B cell (primary cell): Measurements from ENCODE around the gene NDUFB6. TPM values are rescaled to one million over a fixed set of nuclear protein-coding genes. Genes with fewer than 3 reads are reported as not detected.

Experiments
- ATAC-seq: fragments of 200-7000 bp; cut with Tn5 transposase; one replicate; pipeline ENCODE4 v1.10.0; 2021; ENCODE audit warnings: low read depth, mild to moderate bottlenecking, moderate number of reproducible peaks, moderate library complexity
- CTCF ChIA-PET: fragments of 350-600 bp; sonication (Branson Sonifier 250); formaldehyde crosslinking; loops from one replicate; lab custom pipeline; 2021; ENCODE audit warnings: antibody characterized with exemption, inconsistent platforms; lab: Charles Lee
- POLR2A ChIA-PET: fragments of 350-600 bp; sonication (Branson Sonifier 250); formaldehyde crosslinking; loops from one replicate; lab custom pipeline; 2021; ENCODE audit warnings: antibody characterized with exemption; lab: Charles Lee
- DNase-seq: peaks from one replicate; pipeline ENCODE4 v3.0.0; 2013
- H2AFZ ChIP-seq: 2 replicates; pipeline ENCODE4 v1.6.1; 2012; ENCODE audit warnings: mild to moderate bottlenecking, low read depth, low read length; ENCODE audit not compliant: insufficient read depth, poor library complexity, severe bottlenecking
- H3K27ac ChIP-seq, 2 donors: 1 replicate in 1 of 2; 2 replicates in 1 of 2; pipeline ENCODE4 v1.5.1; 2012 to 2013; ENCODE audit warnings: low read length in 2 of 2, mild to moderate bottlenecking in 2 of 2, moderate library complexity in 1 of 2
- H3K27me3 ChIP-seq, 4 experiments: fragments of 200-600 bp in 1 of 4; sonication (generic) in 1 of 4; replicated peaks in 1 of 4; 1 replicate in 2 of 4; 2 replicates in 2 of 4; pipeline versions ENCODE4 v1.6.1 to v1.7.0; 2013 to 2016; ENCODE audit warnings: low read length in 3 of 4, mild to moderate bottlenecking in 2 of 4, mixed read lengths in 1 of 4, moderate library complexity in 1 of 4; ENCODE audit not compliant: insufficient read depth in 4 of 4, control insufficient read depth in 3 of 4; ENCODE audit errors: control extremely low read depth in 1 of 4
- H3K36me3 ChIP-seq, 2 experiments: replicated peaks in 1 of 2; 1 replicate in 1 of 2; 2 replicates in 1 of 2; pipeline versions ENCODE4 v1.6.1 to v1.7.1; 2013; ENCODE audit warnings: low read length in 1 of 2; ENCODE audit not compliant: insufficient read depth in 2 of 2, control insufficient read depth in 1 of 2; ENCODE audit errors: control extremely low read depth in 1 of 2, extremely low read depth in 1 of 2
- H3K4me1 ChIP-seq, 2 donors: fragments of 200-600 bp in 1 of 2; sonication (generic) in 1 of 2; 1 replicate in 1 of 2; 2 replicates in 1 of 2; pipeline versions ENCODE4 v1.5.1 to v1.6.1; 2013 to 2017; ENCODE audit warnings: low read length in 2 of 2; ENCODE audit not compliant: control insufficient read depth in 2 of 2, insufficient read depth in 2 of 2
- H3K4me2 ChIP-seq: replicated peaks from 2 replicates; pipeline ENCODE3; 2012; ENCODE audit warnings: mild to moderate bottlenecking, low read depth, low read length; ENCODE audit not compliant: poor library complexity, severe bottlenecking
- H3K4me3 ChIP-seq, 5 experiments: fragments of 200-600 bp in 1 of 5; sonication (generic) in 1 of 5; 1 replicate in 3 of 5; 2 replicates in 2 of 5; pipeline versions ENCODE4 v1.5.1 to v1.7.0; 2011 to 2016; ENCODE audit warnings: low read length in 4 of 5, mild to moderate bottlenecking in 4 of 5, low read depth in 2 of 5, control low read depth in 1 of 5, moderate library complexity in 1 of 5; ENCODE audit not compliant: insufficient read depth in 1 of 5; ENCODE audit errors: control extremely low read depth in 1 of 5, extremely low read depth in 1 of 5
- H3K79me2 ChIP-seq: fragments of 200-600 bp; sonication (generic); one replicate; pipeline ENCODE4 v1.6.0; 2016; ENCODE audit warnings: low read length; ENCODE audit not compliant: control insufficient read depth, insufficient read depth
- H3K9ac ChIP-seq: fragments of 200-600 bp; sonication (generic); 2 replicates; pipeline ENCODE4 v1.6.1; 2017; ENCODE audit warnings: mild to moderate bottlenecking, low read length, moderate library complexity
- H3K9me3 ChIP-seq, 3 donors: one replicate each; pipeline versions ENCODE4 v1.6.1 to v1.7.1; 2013; ENCODE audit warnings: low read length in 2 of 3; ENCODE audit not compliant: control insufficient read depth in 2 of 3, insufficient read depth in 1 of 3; ENCODE audit errors: control extremely low read depth in 1 of 3
- H4K20me1 ChIP-seq: 2 replicates; pipeline ENCODE4 v1.6.0; 2012; ENCODE audit warnings: mild to moderate bottlenecking, low read length; ENCODE audit not compliant: insufficient read depth, control insufficient read depth, poor library complexity, severe bottlenecking
- H3K27ac Mint-ChIP-seq: one replicate; pipeline ENCODE4 v1.8.0; 2021; ENCODE audit warnings: mixed read lengths
- H3K27me3 Mint-ChIP-seq: one replicate; pipeline ENCODE4 v1.8.0; 2021; ENCODE audit warnings: mixed read lengths
- H3K4me1 Mint-ChIP-seq: one replicate; pipeline ENCODE4 v1.8.0; 2021; ENCODE audit warnings: mixed read lengths
- H3K4me3 Mint-ChIP-seq: one replicate; pipeline ENCODE4 v1.8.0; 2021; ENCODE audit warnings: mixed read lengths
- H3K9me3 Mint-ChIP-seq: one replicate; pipeline ENCODE4 v1.8.0; 2022; ENCODE audit warnings: mixed read lengths; ENCODE audit not compliant: insufficient read depth
- EZH2 ChIP-seq: IDR thresholded peaks from 2 replicates; pipeline ENCODE4 v1.6.1; 2012; ENCODE audit warnings: borderline replicate concordance, low read depth, mild to moderate bottlenecking, moderate library complexity, low read length; ENCODE audit not compliant: insufficient read depth, poor library complexity, severe bottlenecking
- WGBS: methylation state at CpG from one replicate; pipeline ENCODE4 v1.1.5; 2013; ENCODE audit warnings: missing lambda C conversion rate; ENCODE audit not compliant: insufficient coverage; 5-methylcytosine and 5-hydroxymethylcytosine counted together
- intact Hi-C: fragments of 100-400 bp; cut with micrococcal nuclease; formaldehyde crosslinking; loops from one replicate; pipeline ENCODE4 v1.10.0; 2022
- polyA plus RNA-seq: library from polyadenylated mRNA; depleted of rRNA; stranded (reverse); fragments of >200 nt; gene quantifications from 2 replicates; pipeline ENCODE4 v1.2.3, GENCODE V29; 2012
- total RNA-seq, 2 donors: library from RNA; stranded (reverse); fragments of 120-200 nt in 1 of 2; gene quantifications; 1 replicate in 1 of 2; 2 replicates in 1 of 2; pipeline versions ENCODE4 v1.2.3 to v1.2.4, GENCODE V29; 2013 to 2022
- TF ChIP-seq, protein P1 (sequence below): fragments of 200-600 bp; IDR thresholded peaks from one replicate; pipeline ENCODE4 v1.8.0; 2022; ENCODE audit warnings: antibody characterized with exemption, mild to moderate bottlenecking

Gene NDUFB6
- total and polyA plus RNA-seq, 2 donors (not counting 1 experiment from before 2014, with no cell fraction given): 7.4 to 13.6 TPM

DNA sequence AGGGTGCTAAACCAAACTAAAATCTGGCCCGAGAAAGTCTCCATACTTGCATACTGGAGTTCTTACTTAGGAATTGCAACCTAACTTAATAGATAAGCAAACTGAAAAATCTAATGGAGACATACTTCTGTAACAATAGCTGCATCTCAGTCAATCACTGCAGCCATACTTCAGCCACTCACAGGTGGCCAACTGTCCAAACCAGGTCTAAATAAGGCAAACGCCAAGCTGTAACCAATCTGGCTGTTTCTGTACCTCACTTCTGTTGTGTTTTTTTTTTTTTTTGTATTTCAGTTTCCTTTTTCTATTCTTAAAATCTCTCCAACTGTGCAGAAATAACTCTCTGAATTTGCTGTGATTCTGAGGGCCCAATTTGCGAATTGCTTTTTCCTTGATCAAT lies 4.4 kb upstream of the NDUFB6 start:
- no peak for ATAC-seq
- no peaks in the 10 kb centered on the region for H4K20me1 ChIP-seq
- H2AFZ ChIP-seq: no peak overlapping the region
- peaks cover 4% of the 10 kb centered on the region for H3K79me2 ChIP-seq
- ChIA-PET POLR2A (no interaction called here), CTCF (interaction anchor here (0.7 to 15.2 kb wide), 6 partner anchors 8 to 392 kb away, joined by 4 to 522 read pairs (median 24); partner anchors contain the start of genes ACO1, SMIM27 and TOPORS)
- Mint-ChIP-seq H3K9me3 (no peaks in the 10 kb centered on the region), H3K27ac (no peak overlapping the region), H3K4me1 (peaks cover 10% of the 10 kb centered on the region), H3K4me3 (no peak overlapping the region), H3K27me3 (peaks cover 31% of the 10 kb centered on the region)
- no peaks in the 10 kb centered on the region for H3K9me3 ChIP-seq
- H3K4me2 ChIP-seq: no peak overlapping the region
- intact Hi-C loops: loop anchor here (5.0 kb wide), 1 partner anchor 35 kb away; no protein-coding TSS in a partner anchor
- TF ChIP-seq, protein P1, sequence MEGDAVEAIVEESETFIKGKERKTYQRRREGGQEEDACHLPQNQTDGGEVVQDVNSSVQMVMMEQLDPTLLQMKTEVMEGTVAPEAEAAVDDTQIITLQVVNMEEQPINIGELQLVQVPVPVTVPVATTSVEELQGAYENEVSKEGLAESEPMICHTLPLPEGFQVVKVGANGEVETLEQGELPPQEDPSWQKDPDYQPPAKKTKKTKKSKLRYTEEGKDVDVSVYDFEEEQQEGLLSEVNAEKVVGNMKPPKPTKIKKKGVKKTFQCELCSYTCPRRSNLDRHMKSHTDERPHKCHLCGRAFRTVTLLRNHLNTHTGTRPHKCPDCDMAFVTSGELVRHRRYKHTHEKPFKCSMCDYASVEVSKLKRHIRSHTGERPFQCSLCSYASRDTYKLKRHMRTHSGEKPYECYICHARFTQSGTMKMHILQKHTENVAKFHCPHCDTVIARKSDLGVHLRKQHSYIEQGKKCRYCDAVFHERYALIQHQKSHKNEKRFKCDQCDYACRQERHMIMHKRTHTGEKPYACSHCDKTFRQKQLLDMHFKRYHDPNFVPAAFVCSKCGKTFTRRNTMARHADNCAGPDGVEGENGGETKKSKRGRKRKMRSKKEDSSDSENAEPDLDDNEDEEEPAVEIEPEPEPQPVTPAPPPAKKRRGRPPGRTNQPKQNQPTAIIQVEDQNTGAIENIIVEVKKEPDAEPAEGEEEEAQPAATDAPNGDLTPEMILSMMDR: no peak
- TF ChIP-seq EZH2: no peak
- peaks cover 6 to 10% of the 10 kb centered on the region in 2 donors for H3K4me1 ChIP-seq
- DNase-seq: no peak
- no peak overlapping the region for H3K9ac ChIP-seq
- H3K4me3 ChIP-seq: no peak overlapping the region
- H3K27ac ChIP-seq: no peak overlapping the region
- H3K36me3 ChIP-seq: no peaks in the 10 kb centered on the region
- WGBS: no CpG with 5 or more reads among the region's 3 CpGs
- H3K27me3 ChIP-seq: peaks cover 0 to 9% (median 4%) of the 10 kb centered on the region in 4 experiments

DNA sequence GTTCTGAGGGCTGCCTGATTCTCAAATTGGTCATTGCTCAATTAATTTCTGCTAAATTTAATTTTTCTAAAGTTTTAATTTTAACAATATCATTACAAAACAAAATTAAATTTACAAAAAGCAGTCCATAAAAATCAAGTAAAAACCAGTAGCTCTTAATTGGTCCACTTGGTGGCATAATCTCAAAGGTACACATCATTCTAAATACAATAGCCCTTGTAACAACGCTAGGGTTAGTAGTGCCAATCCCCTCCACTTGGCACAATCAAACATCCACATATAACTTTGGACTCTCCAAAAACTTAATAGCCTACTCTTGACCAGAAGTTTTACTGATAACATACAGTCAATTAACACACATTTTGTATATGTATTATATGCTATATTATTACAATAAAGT lies 1.9 kb upstream of the NDUFB6 start:
- H3K79me2 ChIP-seq: peaks cover 26% of the 10 kb centered on the region
- Mint-ChIP-seq H3K9me3 (no peaks in the 10 kb centered on the region), H3K27ac (no peak overlapping the region), H3K4me1 (peaks cover 25% of the 10 kb centered on the region), H3K4me3 (no peak overlapping the region), H3K27me3 (peaks cover 21% of the 10 kb centered on the region)
- ChIA-PET POLR2A (interaction anchor here (0.7 kb wide), 1 partner anchor 26 kb away, joined by 6 read pairs; no protein-coding TSS in a partner anchor), CTCF (interaction anchor here (0.8 to 4.0 kb wide), 3 partner anchors 17 to 197 kb away, joined by 3 to 128 read pairs (median 30); partner anchors contain the start of genes SMIM27 and TOPORS)
- no peaks in the 10 kb centered on the region for H4K20me1 ChIP-seq
- ATAC-seq: no peak
- H3K4me3 ChIP-seq: no peak overlapping the region
- no peak overlapping the region for H2AFZ ChIP-seq
- no peak overlapping the region for H3K9ac ChIP-seq
- no peak overlapping the region for H3K4me2 ChIP-seq
- intact Hi-C loops: loop anchor here (5.0 kb wide), 2 partner anchors 33 to 143 kb away; no protein-coding TSS in a partner anchor
- H3K9me3 ChIP-seq: no peaks in the 10 kb centered on the region
- H3K27ac ChIP-seq: no peak overlapping the region
- H3K27me3 ChIP-seq: peaks cover 0 to 7% (median 2%) of the 10 kb centered on the region in 4 experiments
- no CpG with 5 or more reads among the region's 1 CpG for WGBS
- peaks cover 15 to 17% of the 10 kb centered on the region in 2 donors for H3K4me1 ChIP-seq
- no peak for DNase-seq
- no peaks in the 10 kb centered on the region for H3K36me3 ChIP-seq
- no peak for TF ChIP-seq EZH2
- TF ChIP-seq, protein P1: no peak
